Osteoblast (primary cell): Measurements from ENCODE around the gene TMEM106A. TPM values are rescaled to one million over a fixed set of nuclear protein-coding genes. Genes with fewer than 3 reads are reported as not detected.
"Not testable (repeated sequence)": the region's sequence is repeated elsewhere in the genome, so short reads cannot be mapped to it uniquely, and the experiment has no call there.

Source experiments
- DNase-seq: peaks from one replicate; pipeline ENCODE4 v3.0.0; 2011; ENCODE audit warnings: low spot score, mixed read lengths; ENCODE audit not compliant: insufficient read length; ENCODE audit errors: missing footprints
- H2AFZ ChIP-seq: 2 replicates; pipeline ENCODE4 v1.6.0; 2011; ENCODE audit warnings: mild to moderate bottlenecking, low read length
- H3K27ac ChIP-seq: 2 replicates; pipeline ENCODE4 v1.5.1; 2011; ENCODE audit warnings: mild to moderate bottlenecking, low read depth, low read length, moderate library complexity
- H3K27me3 ChIP-seq: 2 replicates; pipeline ENCODE4 v1.6.0; 2012; ENCODE audit warnings: mild to moderate bottlenecking, control low read depth, inconsistent platforms, low read length, moderate library complexity; ENCODE audit not compliant: insufficient read depth
- H3K36me3 ChIP-seq: 2 replicates; pipeline ENCODE4 v1.5.1; 2011; ENCODE audit warnings: mild to moderate bottlenecking, low read length, control low read depth, moderate library complexity; ENCODE audit not compliant: insufficient read depth
- H3K4me1 ChIP-seq: 2 replicates; pipeline ENCODE4 v1.5.1; 2011; ENCODE audit warnings: mild to moderate bottlenecking, low read length, control low read depth, moderate library complexity; ENCODE audit not compliant: insufficient read depth
- H3K4me2 ChIP-seq: 2 replicates; pipeline ENCODE4 v1.6.0; 2011; ENCODE audit warnings: mild to moderate bottlenecking, low read length; ENCODE audit not compliant: insufficient read depth
- H3K4me3 ChIP-seq: fragments of 200-600 bp; sonication (generic); 3 replicates; pipeline ENCODE4 v1.5.1; 2012; ENCODE audit warnings: mild to moderate bottlenecking, low read length, inconsistent platforms; ENCODE audit not compliant: insufficient read depth
- H3K79me2 ChIP-seq: 2 replicates; pipeline ENCODE4 v1.6.0; 2012; ENCODE audit warnings: mild to moderate bottlenecking, low read length, control low read depth, inconsistent platforms; ENCODE audit not compliant: insufficient read depth
- H3K9me3 ChIP-seq: 2 replicates; pipeline ENCODE4 v1.5.1; 2011; ENCODE audit warnings: low read depth, low read length, control low read depth
- H4K20me1 ChIP-seq: 2 replicates; pipeline ENCODE4 v1.6.0; 2012; ENCODE audit warnings: mild to moderate bottlenecking, low read length, control low read depth; ENCODE audit not compliant: insufficient read depth
- small RNA-seq: library from RNA; depleted of rRNA; stranded (forward); fragments of <200 nt; gene quantifications from one replicate; pipeline ENCODE3, GENCODE V24; 2012
- total RNA-seq: library from RNA; depleted of rRNA; stranded (reverse); fragments of >200 nt; gene quantifications from 2 replicates; pipeline ENCODE4 v1.2.3, GENCODE V29; 2012

The TMEM106A gene
- total RNA-seq, 1 donor = 5.1 TPM

GRCh38 chr17:43240596-43241352 lies 29.1 kb downstream of the TMEM106A start:
- not testable (repeated sequence) for H2AFZ ChIP-seq, DNase-seq, H3K79me2 ChIP-seq, H3K4me1 ChIP-seq, H3K27ac ChIP-seq, H3K27me3 ChIP-seq, H4K20me1 ChIP-seq, H3K9me3 ChIP-seq, H3K4me3 ChIP-seq, H3K4me2 ChIP-seq, H3K36me3 ChIP-seq

GRCh38 chr17:43246456-43246855 lies 34.8 kb downstream of the TMEM106A start:
- not testable (repeated sequence) for DNase-seq, H2AFZ ChIP-seq, H3K36me3 ChIP-seq, H3K27ac ChIP-seq, H3K9me3 ChIP-seq, H3K79me2 ChIP-seq, H3K4me3 ChIP-seq, H3K4me2 ChIP-seq, H3K4me1 ChIP-seq, H4K20me1 ChIP-seq, H3K27me3 ChIP-seq

Small RNAs within 50 kb of the gene (small RNA-seq; reads per million reads assigned to genes)
- gene AC060780.2 = not detected
- not detected for gene AC060780.3
- gene RF00004 = not detected
- gene RNU2-1 = not detected

Other genes starting within 250 kb of the TMEM106A start
- gene AARSD1, start 247.4 kb upstream of the TMEM106A start, total RNA-seq = 14.1 and 16.2 TPM in 2 replicates
- under 0.01 and 0.29 TPM in 2 replicates for gene PTGES3L, start 231.8 kb upstream of the TMEM106A start, total RNA-seq
- gene RUNDC1, start 231.3 kb upstream of the TMEM106A start, total RNA-seq = 8.8 and 10.1 TPM in 2 replicates
- gene RPL27, start 213.5 kb upstream of the TMEM106A start, total RNA-seq = 878 and 1,256 TPM in 2 replicates
- gene IFI35, start 205.1 kb upstream of the TMEM106A start, total RNA-seq = 28.6 and 45.2 TPM in 2 replicates
- gene VAT1, start 189.5 kb upstream of the TMEM106A start, total RNA-seq = 441 and 449 TPM in 2 replicates
- 0.29 and 0.36 TPM in 2 replicates for gene RND2, start 186.6 kb upstream of the TMEM106A start, total RNA-seq
- gene BRCA1, start 86.5 kb upstream of the TMEM106A start, total RNA-seq = 5.4 and 7.7 TPM in 2 replicates
- gene NBR1, start 40.7 kb upstream of the TMEM106A start, total RNA-seq = 115 and 121 TPM in 2 replicates
- not detected in 2 replicates for gene CCDC200, start 16.7 kb downstream of the TMEM106A start, total RNA-seq
- not detected in 2 replicates for gene RNU2-1, start 22.1 kb downstream of the TMEM106A start, total RNA-seq
- gene ARL4D, start 187.1 kb downstream of the TMEM106A start, total RNA-seq = 12.1 and 18.8 TPM in 2 replicates